ENCODE results near the gene BIRC5.

GRCh38 chr17:78266771-78267170 lies 52.7 kb downstream of the BIRC5 start:
- no peak for TF ChIP-seq EZH2 (IDR thresholded peaks at IDR 0.05)
- no peak for TF ChIP-seq POLR2AphosphoS5 (IDR thresholded peaks at IDR 0.05; ENCODE audit: borderline replicate concordance, low read depth, low read length)
- no peak for TF ChIP-seq FOXP2 (optimal IDR thresholded peaks at IDR 0.05; ENCODE audit: control extremely low read depth, extremely low read length, insufficient read depth)

All from SK-N-MC (cell line).